K562 (cell line): ENCODE results near the gene ERVFRD-1. TPM values are rescaled to one million over a fixed set of nuclear protein-coding genes. Genes with fewer than 3 reads are reported as not detected.

Experiments
- ATF4 ChIP-seq: fragments of 450-650 bp; formaldehyde crosslinking; IDR thresholded peaks from 2 replicates; pipeline ENCODE4 v1.4.0; 2022; ENCODE audit warnings: mild to moderate bottlenecking, moderate library complexity
- CBX1 ChIP-seq: sonication (generic); IDR thresholded peaks from 2 replicates; pipeline ENCODE4 v1.6.1; 2016; ENCODE audit warnings: antibody characterized with exemption, low read depth, mild to moderate bottlenecking
- ELF4 ChIP-seq: fragments of 450-650 bp; formaldehyde crosslinking; IDR thresholded peaks from 2 replicates; pipeline ENCODE4 v1.4.0; 2022; ENCODE audit warnings: missing genetic modification characterization
- FOXA1 ChIP-seq: fragments of 450-650 bp; IDR thresholded peaks from 2 replicates; pipeline ENCODE4 v1.6.1; 2016; ENCODE audit warnings: mild to moderate bottlenecking, borderline replicate concordance
- GATA2 ChIP-seq: sonication (generic); formaldehyde crosslinking; IDR thresholded peaks from 2 replicates; pipeline ENCODE4 v1.4.0; 2020; ENCODE audit warnings: mild to moderate bottlenecking, missing genetic modification reagents
- NCOA4 ChIP-seq: fragments of 450-650 bp; IDR thresholded peaks from 2 replicates; pipeline ENCODE4 v1.6.1; 2018; ENCODE audit warnings: mild to moderate bottlenecking; ENCODE audit not compliant: partially characterized antibody
- PPARD ChIP-seq: fragments of 250-450 bp; sonication (Bioruptor Pico); IDR thresholded peaks from 2 replicates; pipeline ENCODE4 v1.8.0; 2022; ENCODE audit warnings: inconsistent platforms, mild to moderate bottlenecking, moderate library complexity
- RERE ChIP-seq: sonication (generic); formaldehyde crosslinking; IDR thresholded peaks from 2 replicates; pipeline ENCODE4 v1.8.0; 2023; ENCODE audit warnings: missing genetic modification reagents, mild to moderate bottlenecking, borderline replicate concordance
- ZNF165 ChIP-seq: fragments of 250-450 bp; sonication (Bioruptor Pico); IDR thresholded peaks from 2 replicates; pipeline ENCODE4 v1.4.0; 2020; ENCODE audit warnings: borderline replicate concordance
- ZNF318 ChIP-seq, 2 experiments: fragments of 450-650 bp; IDR thresholded peaks; 2 replicates each; pipeline ENCODE4 v1.6.1; 2016; ENCODE audit warnings: mild to moderate bottlenecking in 2 of 2, borderline replicate concordance in 1 of 2, low read depth in 1 of 2, moderate library complexity in 1 of 2
- ZNF780A ChIP-seq: fragments of 250-450 bp; sonication (Bioruptor Pico); IDR thresholded peaks from 2 replicates; pipeline ENCODE4 v1.5.0; 2021; ENCODE audit warnings: mild to moderate bottlenecking
- polyA plus RNA-seq, 8 experiments: library from polyadenylated mRNA; depleted of rRNA in 4 of 8; stranded (reverse) in 5 of 8; unstranded in 3 of 8; fragments of >200 nt; fragmentation: Nextera tagmentation in 2 of 8; fragmentation: Illumina TruSeq in 1 of 8; extraction: Ambion mirVana in 2 of 8; extraction: Trizol in 1 of 8; gene quantifications; 2 replicates each; pipeline versions ENCODE4 v1.2.1 to v1.2.3, GENCODE V29; 2011 to 2014; ENCODE audit warnings: inconsistent platforms in 1 of 8, missing spikeins in 1 of 8
- total RNA-seq, 7 experiments: library from RNA; depleted of rRNA in 6 of 7; stranded (reverse); fragments of >200 nt in 6 of 7; fragmentation: Illumina TruSeq in 2 of 7; extraction: Trizol in 2 of 7; gene quantifications; 2 replicates each; pipeline versions ENCODE4 v1.2.1 to v1.2.3, GENCODE V29; 2011 to 2021; ENCODE audit warnings: low replicate concordance in 1 of 7

The ERVFRD-1 gene
- total and polyA plus RNA-seq, 9 of the 15 experiments (the other 6 are each of a cell fraction or from before 2014, with no cell fraction given), result 0.05 to 0.14 (median 0.09) TPM; not detected in 2

- TF ChIP-seq RERE, result no peak
- no peak for TF ChIP-seq PPARD (CRISPR knock-in tag)
- TF ChIP-seq ELF4 (CRISPR knock-in tag), result no peak
- TF ChIP-seq ZNF165, result no peak
- no peak for TF ChIP-seq CBX1
- TF ChIP-seq NCOA4, result no peak
- no peak for TF ChIP-seq ZNF318 (IDR thresholded peaks at IDR 0.05; ENCODE audit: borderline replicate concordance in 1 of 2, low read depth in 1 of 2)
- no peak for TF ChIP-seq ATF4
- no peak for TF ChIP-seq FOXA1
- no peak for TF ChIP-seq GATA2
- TF ChIP-seq ZNF780A (CRISPR knock-in tag), result no peak
Measured at GRCh38 chr6:11092668-11093375, 18.7 kb downstream of the ERVFRD-1 start (continued).
